GM21447 (cell line): ENCODE results near the gene CARMIL1.
"Not testable (repeated sequence)": the region's sequence is repeated elsewhere in the genome, so short reads cannot be mapped to it uniquely, and the experiment has no call there.

ENCODE experiments used
- ATAC-seq: cut with Tn5 transposase; IDR thresholded peaks from one replicate; pipeline ENCODE4 v1.9.1; 2021; ENCODE audit not compliant: unreplicated experiment

Gene CARMIL1

DNA sequence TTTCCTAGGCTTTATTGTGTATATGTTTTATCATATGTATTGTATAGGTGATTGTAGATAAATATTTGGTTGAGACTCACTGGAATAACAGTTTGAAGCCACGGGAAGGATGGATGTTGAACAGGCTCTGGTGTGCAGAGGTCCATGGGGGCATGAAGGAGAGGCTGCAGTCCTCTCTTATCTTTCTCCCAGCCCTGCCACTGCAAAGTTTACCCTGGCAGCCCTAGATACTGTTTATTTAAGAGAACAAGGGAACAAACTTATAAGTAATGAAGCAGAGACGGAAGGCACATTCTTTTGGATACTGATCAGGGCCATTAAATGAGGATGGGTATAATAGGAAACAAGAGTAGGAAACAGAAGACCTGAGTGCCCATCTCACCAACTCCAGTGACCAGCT, 269.3 kb downstream of the CARMIL1 start:
- ATAC-seq = no peak

DNA sequence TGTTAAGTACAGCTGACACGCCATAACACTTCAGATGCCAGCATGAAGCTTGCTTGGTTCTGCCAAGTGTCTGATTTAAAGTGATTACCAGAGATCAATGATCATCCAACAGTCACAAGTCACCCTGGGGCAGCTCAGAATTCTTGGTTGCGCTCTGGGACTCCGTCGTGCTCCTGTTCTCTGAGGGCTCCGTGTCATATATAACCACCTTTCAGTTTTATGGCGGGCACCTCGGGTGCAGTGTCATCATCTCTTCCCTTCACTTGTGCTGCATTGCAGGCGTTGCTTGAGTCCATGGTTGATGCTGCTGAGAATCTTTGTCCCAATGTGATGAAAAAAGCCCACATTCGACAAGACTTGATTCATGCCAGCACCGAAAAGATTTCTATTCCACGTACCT, 271.5 kb downstream of the CARMIL1 start:
- no peak for ATAC-seq

DNA sequence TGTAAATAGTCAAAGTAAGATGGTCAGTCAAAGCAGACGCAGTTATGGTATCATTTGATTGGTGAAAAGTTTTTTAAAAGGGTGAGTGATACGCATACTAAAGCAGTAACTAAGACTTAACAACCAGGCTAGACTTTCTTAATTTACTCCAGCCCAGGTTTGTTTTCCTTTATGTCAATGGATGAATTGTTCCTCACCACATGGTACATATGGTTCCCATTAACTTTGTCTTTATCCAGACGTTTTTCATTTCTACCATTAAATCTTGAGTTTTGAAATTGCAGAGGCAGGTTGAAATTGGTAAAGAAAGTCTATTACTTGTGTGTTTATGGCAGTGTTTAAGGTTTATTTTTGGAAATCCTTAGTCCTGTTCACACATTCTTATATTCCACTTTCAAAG, 274.3 kb downstream of the CARMIL1 start:
- ATAC-seq = no peak

DNA sequence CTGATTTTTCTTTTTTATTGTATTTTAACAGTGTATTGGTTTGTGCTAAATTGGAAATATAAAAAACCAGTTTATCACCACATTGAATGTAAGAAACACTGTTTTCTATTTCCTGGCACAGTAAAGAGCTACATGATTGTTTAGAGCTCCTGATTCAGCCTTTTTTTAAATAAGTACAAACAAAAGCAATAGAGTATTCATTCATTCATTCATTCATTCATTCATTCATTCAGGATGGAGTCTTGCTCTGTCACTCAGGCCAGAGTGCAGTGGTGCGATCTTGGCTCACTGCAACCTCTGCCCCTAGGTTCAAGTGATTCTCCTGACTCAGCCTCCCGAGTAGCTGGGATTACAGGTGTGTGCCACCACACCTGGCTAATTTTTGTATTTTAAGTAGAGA, 276.0 kb downstream of the CARMIL1 start:
- ATAC-seq = no peak

DNA sequence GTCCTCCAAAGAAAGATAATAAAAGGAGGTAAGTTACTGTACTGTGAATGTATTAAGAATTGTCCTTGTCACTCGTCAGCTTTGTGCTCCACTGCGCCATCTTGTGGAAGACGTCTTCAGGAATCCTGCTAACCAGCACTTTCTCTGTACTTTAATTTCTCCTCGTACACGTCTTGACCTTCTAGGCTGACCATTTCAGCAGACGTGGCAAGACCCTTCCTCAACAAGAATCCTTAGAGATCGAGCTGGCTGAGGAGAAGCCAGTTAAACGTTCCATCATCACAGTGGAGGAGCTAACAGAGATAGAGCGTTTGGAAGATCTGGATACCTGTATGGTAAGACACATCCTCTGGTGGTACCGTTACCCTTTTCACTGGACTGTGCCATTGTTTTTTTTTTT, 277.3 kb downstream of the CARMIL1 start:
- ATAC-seq = no peak

DNA sequence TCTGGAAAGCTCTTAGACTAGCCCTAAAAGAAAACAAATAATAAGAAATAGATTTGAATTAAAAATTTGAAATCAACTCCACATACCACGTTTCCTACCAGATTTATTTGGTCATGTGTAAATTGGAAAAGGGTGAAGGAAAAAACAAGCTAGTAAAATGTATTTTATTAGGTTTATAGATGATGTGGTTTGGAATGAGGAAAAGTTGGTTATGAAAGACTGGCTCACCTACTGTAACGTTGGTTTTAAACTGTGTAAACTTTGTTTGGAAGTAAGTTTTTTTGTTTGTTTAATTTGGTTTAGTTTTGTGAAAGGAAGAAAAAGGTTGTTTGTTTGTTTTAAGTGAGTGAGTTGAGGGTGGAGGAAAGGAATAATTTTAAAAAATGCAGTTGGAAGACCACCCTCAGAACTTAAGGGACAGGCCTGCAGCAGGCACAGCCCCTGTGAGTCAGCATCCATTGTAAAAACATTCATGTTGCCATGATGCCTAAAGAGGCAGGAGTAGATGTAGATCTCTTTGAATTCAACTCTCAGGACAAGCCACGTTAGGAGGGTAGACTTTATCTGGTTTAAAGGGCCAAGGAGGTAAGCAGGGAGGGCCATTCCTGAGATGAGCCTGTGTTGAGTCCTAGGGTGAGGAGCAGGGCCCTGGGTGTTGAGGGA, 279.1 kb downstream of the CARMIL1 start:
- no peak for ATAC-seq

DNA sequence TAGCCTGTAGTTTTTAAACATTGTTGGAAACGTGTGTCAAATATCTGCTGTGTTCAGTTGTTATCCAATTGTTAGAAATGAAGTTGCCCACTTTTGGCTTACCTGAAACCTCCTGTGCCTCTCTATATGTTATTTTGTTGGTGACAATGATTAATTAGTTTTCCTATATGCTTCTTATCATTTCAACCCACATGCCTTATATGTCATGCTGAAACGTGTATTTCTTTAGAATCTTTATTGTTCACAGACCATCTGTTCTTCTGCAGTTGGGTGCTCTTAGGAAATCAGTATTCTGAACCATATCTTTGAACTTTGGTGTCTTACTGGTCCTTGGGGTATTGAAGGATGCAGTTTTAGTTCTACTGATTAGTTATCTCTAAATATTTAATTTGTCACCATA, 281.7 kb downstream of the CARMIL1 start:
- ATAC-seq = no peak

DNA sequence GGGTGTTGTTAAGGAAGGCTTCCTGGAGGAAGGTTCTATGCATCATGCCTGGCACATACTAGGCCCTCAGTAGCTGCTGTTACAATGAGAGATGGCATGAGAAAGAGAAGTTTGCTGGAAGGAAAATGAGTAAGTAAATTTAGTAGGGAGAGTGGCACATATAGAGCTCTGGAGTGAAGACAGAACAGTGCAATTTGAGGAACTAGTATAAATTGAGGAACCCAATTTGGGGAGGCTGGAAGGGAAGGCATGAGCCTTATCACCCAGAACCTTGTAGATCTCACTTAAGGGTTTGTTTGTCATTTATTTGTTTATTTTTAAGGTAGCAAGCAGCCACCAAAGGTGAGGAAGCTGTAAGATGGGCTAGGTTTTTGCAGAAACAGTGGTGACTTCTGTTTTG, 285.8 kb downstream of the CARMIL1 start:
- ATAC-seq = no peak

DNA sequence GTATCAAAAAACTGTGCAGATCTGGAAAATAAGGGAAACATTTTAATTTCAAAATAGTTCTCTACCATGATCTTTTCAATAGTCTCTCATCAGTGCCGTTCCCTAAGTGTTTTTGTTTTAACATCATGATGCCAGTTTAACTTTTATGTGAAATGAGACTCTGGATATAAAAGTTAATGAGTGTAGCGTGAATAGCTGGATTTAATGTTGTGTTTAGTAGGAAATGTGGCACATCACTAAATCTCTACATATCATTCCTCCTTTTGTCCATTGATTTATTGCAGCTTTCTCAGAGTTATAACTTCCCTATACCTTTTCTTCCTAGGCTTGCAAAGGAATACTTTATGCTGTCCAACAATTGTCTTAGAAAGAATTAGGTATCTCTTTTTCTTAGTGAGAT, 291.4 kb downstream of the CARMIL1 start:
- ATAC-seq = no peak

DNA sequence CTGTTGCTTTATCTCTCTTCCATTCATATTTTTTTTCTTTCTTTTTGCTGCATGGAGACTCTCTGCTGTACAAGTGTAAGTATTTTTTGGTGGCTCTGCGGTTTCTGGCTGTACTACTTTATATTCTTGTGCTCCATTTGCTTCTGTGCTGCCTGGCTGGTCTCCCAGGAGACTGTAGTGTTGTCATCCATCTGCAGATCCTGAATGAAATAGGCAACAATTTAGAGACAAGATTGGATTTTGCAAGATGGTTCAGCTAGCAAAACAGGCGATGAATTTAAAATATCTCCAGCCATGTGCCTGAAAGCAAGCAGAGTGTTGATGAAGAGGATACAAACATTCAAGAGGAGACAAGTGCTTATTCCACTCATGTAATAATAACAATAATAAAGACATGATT, 297.7 kb downstream of the CARMIL1 start:
- no peak for ATAC-seq

DNA sequence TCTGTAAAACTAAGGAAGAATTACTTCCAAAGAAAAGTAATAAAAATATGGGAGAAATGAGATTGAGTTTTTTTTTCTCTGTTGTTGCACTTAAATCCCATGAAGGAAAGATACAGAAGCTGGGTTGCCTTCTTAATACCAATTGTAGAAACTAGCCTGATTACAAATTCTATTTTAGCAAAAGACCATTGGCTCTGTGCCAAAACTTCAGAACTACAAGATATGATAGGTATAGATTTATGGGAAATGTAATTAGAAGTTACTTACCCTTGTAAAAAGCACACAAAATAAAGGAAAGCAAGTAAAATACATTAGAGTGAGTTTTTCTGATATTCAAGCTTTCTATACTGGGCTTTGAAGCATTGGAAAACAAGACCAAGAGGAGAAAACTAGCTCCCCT, 299.4 kb downstream of the CARMIL1 start:
- ATAC-seq = no peak

DNA sequence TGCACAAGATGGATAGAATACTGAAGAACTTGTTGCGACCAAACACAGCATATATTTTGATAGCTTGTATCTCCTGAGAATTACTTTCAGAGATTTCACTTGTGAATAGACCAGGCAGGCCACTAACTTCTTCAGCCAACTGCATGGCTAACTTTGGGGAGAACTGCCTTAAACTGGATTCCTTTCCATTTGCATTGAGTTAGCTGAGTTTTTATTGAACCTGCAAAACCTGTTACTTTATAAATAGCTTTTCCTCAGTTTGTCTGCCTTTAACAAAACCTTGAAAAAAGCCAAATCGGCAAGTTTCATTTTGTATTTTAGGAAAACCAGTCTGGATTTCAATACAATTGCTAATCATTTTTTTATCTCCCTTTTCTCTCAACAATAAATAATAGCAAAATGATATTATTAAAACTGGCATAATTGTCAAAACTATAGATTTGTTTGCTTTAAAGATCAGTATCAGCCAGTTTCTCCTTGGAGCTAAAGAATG, 300.3 kb downstream of the CARMIL1 start:
- ATAC-seq = no peak

DNA sequence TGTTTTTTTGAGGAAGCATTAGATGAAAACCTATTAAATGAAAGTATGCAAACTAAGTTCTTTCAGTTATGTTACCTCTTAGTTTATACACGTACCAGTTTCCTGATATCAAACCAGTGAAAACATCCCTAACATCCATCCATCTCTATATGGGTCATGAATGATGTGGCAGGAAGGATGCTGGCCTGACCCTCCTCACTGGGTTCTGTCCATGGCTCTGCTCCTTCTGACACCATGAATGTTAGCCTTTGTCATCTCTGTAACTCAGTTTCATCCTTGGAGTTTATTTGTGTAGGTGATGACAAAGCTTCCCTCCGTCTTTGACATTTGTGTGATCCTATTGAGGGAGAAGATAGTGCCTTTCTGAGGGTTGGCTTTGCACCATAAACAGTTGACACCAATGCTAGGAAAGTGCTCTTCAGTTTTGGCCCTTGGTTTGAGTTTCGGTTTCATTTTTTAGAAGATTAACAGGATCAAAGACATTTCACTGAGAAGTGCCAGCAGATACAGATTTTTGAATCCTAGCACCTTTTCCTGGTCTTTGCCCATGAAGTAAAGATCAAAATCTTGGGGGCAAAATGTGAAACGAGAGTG, 300.8 kb downstream of the CARMIL1 start:
- ATAC-seq = no peak

DNA sequence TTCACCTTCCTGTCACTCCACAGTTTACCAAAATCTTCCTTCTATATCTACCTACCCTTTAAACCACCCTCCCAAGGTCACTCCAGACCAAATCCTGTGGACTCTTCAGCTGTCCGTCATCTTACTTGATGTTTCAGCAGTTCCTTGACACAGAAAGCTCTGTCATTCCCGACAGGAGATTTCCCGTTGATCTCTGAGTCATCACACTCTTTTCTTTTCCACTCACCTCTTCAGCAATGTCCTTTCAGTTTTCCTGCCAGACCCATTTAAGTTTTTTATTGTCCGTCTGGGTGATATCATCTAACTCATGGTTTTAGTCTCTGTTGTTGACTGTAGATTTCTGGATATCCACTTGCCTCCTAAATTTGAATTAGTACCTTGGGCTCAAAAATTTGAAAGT, 302.9 kb downstream of the CARMIL1 start:
- no peak for ATAC-seq

DNA sequence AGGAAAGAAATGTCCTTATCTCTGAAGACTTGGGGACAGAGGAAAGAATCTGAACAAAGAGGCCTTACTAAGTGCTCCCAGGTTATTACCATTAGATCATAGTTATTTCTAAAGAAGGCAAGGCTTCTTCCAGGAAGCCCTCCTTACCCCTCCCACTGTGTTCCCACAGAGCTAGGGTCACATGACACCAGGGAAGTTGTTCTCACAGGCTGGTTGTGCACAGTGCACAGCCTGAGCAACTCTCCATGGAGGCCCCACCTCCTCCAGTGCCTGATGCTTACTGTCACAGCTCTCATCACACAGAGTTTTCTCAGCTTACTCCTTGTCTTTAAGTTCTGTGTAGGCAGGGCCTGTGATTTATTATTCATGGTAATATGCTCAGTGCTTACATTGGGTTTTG, 303.9 kb downstream of the CARMIL1 start:
- ATAC-seq = no peak

DNA sequence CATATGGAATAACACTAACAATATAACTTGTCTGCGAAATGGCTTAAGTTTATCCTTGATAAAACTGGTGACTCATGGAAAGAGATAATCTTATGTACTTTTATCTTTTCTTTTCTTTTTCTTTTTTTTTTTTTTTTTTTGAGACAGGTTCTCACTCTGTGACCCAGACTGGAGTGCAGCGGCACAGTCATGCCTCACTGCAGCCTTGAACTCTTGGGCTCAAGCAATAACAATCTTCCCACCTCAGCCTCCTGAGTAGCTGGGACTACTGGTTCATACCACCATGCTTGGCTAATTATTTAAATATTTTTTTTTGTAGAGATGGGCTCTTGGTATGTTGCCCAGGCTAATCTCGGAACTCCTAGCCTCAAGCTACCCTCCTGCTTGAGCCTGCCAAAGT, 304.7 kb downstream of the CARMIL1 start:
- ATAC-seq = no peak

DNA sequence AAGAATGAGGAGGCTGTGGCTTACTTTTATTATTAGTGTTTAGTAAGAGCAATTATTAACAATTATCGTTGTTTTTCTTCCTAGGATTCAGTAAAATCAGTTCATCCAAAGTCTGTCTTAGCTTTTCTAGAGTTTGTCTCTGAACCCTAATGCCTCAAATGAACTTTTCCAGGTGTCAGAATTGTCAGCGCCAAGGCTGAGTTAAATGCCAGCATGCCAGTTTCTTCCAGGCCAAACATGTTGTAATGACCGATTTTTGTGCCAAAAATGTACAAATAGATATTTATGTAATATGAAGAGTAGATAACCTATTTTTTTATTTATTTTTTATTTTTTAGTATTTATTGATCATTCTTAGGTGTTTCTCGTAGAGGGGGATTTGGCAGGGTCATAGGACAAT, 306.1 kb downstream of the CARMIL1 start:
- ATAC-seq = no peak

DNA sequence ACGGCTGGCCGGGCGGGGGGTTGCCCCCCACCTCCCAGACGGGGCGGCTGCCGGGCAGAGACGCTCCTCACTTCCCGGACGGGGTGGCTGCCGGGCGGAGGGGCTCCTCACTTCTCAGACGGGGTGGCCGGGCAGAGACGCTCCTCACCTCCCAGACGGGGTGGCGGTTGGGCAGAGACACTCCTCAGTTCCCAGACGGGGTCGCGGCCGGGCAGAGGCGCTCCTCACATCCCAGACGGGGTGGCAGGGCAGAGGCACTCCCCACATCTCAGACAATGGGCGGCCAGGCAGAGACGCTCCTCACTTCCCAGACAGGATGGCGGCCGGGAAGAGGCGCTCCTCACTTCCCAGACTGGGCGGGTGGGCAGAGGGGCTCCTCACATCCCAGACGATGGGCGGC, 306.9 kb downstream of the CARMIL1 start:
- not testable (repeated sequence) for ATAC-seq

DNA sequence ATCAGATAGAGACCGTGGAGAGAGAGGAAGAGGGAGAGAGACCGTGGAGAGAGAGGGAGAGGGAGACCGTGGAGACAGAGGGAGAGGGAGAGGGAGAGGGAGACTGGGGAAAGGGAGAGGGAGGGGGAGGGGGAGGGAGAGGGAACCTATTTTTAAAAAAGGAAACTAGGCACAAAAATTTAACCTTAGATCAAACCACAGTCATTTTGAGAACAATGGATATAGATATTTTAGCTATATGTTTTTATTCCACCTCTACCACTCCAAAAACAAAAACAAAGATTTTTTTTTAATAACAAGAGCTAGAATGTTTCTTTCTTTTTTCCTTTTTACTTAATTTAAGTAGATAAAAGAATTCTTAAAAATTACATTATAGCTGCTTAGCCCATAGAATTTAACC, 307.8 kb downstream of the CARMIL1 start:
- ATAC-seq = no peak

DNA sequence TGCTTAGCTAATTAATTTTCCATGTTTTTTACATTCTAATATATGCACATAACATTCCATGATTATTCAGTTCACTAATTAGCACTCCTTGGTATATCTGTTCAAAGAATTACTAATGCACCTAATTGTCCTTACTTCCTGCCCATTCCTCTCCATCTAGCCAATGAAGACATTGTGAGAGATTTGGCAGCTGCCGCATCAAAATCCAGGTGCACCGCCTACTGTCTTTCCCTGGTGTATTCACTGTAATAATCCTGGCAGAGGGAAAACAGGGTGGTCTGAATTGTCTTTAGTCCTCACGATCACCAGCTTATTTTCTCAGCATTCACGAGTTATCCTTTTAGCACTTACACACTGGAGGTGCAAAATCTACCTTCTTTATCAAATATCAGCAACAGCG, 311.8 kb downstream of the CARMIL1 start:
- no peak for ATAC-seq

DNA sequence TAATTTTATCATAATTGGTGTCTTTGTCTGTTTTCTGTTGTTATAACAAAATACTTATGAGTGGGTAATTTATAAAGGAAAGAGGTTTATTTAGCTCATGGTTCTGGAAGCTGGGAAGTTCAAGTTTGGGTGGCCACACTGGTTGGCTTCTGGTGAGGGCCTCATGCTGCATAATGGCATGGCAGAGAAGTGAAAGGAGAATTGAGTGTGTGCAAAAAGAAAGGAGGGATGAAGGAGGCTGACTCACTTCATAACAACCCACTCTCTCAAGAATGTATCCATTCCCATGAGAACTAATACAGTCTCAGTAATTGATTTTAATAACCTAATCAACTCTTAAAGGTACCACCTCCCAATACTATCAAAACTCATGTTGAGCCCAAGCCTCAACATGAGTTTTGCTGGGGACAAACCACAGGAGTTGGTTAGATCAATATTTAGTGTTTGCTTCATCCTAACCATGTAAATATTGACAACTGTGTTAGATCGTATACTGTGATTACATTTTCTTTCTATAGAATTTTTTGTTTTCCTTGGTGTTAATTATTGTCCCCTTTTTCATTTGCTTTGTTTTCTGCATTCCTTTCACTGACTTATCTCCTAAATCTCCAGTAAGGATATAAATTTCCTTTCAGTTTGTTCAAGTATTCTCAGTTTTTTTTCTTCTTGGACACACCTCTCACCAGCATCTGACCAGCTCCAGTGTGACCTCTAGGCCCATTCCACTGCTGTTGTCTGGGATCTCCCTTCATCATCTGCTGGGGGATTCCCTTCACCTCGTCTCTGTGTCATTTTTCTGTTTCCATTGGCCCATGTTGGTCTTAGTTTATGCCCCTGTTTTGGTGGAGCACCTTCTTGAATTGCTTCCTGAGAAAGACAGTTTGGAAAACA, 318.0 kb downstream of the CARMIL1 start:
- no peak for ATAC-seq

DNA sequence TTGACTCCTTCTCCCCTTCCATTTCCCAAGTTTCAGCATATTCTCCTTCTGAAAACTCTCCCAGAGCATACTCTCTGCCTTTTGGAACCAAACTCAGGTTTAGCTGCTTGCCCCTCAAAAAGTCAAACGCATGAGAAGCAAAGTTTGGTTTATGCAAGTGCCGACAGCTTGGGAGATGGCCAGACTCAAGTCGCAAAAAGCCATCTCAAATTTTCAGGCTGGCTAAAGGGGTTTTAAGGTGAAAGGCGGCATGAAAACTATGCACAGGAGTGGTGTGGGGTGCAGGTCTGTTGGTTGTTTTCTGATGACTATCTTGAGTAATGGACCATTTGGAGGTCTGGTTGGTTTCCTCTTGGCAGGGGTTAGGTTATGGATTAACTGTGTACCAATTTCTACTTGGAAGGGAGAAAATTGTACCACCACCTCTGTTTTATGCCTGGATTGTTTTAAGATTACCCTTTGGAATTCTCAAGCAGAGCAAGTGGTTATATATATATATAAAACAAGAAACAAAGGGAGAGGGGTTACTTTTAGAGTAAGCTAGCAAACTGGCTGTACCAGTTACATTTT, 320.4 kb downstream of the CARMIL1 start:
- no peak for ATAC-seq
